ENCODE results near the gene SYT10.

GRCh38 chr12:33357181-33357580 is 82.4 kb downstream of the SYT10 start:
- TF ChIP-seq CTCF (IDR thresholded peaks at IDR 0.05): no peak
- no peak for TF ChIP-seq POLR2A (IDR thresholded peaks at IDR 0.05)

Measured in heart left ventricle (tissue), 13 donors.